ENCODE data around the gene RASSF1. TPM values are rescaled to one million over a fixed set of nuclear protein-coding genes. Genes with fewer than 3 reads are reported as not detected.

RASSF1 gene
- total and polyA plus RNA-seq, 2 of the 13 experiments (the other 11 are each of a cell fraction or from before 2014, with no cell fraction given), result 10.2 to 27.5 TPM

GRCh38 chr3:50358911-50359759, 18.5 kb upstream of the RASSF1 start, which contains the start of gene TMEM115 (continued):
- TF ChIP-seq HMGA1 (CRISPR knock-in tag; conservative IDR thresholded peaks at IDR 0.05) (no peak), ZMYM3 (CRISPR knock-in tag; IDR thresholded peaks at IDR 0.05) (no peak), SOX13 (IDR thresholded peaks at IDR 0.05) (no peak), SOX13 (CRISPR knock-in tag; conservative IDR thresholded peaks at IDR 0.05 in 1 of 2, IDR thresholded peaks at IDR 0.05 in 1 of 2) (no peak), ZFYVE20 (CRISPR knock-in tag; IDR thresholded peaks at IDR 0.05; ENCODE audit: borderline replicate concordance, low read depth) (no peak), HNRNPL (IDR thresholded peaks at IDR 0.05; ENCODE audit: low read depth, low read length) (peak; percentile 69; the same call in 1 of the 2 replicates), SYNCRIP (IDR thresholded peaks at IDR 0.05; ENCODE audit: insufficient read depth, low read depth, low read length) (no peak), SMAD9 (CRISPR knock-in tag; IDR thresholded peaks at IDR 0.05) (peak; percentile 35; the same call in 1 of the 2 replicates), ZNF616 (CRISPR knock-in tag; IDR thresholded peaks at IDR 0.05; ENCODE audit: low read depth) (peak; percentile 81; the same call in 1 of the 2 replicates), ZNF3 (CRISPR knock-in tag; IDR thresholded peaks at IDR 0.05) (no peak), ZNF598 (CRISPR knock-in tag; IDR thresholded peaks at IDR 0.05; ENCODE audit: borderline replicate concordance) (peak; percentile 70; the same call in 1 of the 2 replicates), MIER2 (CRISPR knock-in tag; IDR thresholded peaks at IDR 0.05) (no peak), ZNF354B (CRISPR knock-in tag; IDR thresholded peaks at IDR 0.05) (no peak), FOXK2 (IDR thresholded peaks at IDR 0.05) (no peak), MTA3 (CRISPR knock-in tag; IDR thresholded peaks at IDR 0.05) (no peak), MTF2 (CRISPR knock-in tag; IDR thresholded peaks at IDR 0.05; ENCODE audit: borderline replicate concordance) (no peak), TBX3 (IDR thresholded peaks at IDR 0.05; ENCODE audit: borderline replicate concordance) (0 out of 2 replicates have a peak, but pooled peaks have one; percentile 10), ZNF33A (CRISPR knock-in tag; IDR thresholded peaks at IDR 0.05; ENCODE audit: borderline replicate concordance) (no peak), NCOA1 (CRISPR knock-in tag; IDR thresholded peaks at IDR 0.05) (peak; percentile 53; the same call in 1 of the 2 replicates), ZNF772 (CRISPR knock-in tag; IDR thresholded peaks at IDR 0.05) (peak; percentile 90; the same call in 1 of the 2 replicates), ZNF230 (CRISPR knock-in tag; IDR thresholded peaks at IDR 0.05) (peak; percentile 81; the same call in 1 of the 2 replicates), TBP (CRISPR knock-in tag; IDR thresholded peaks at IDR 0.05) (peak; percentile 96; the same call in 1 of the 2 replicates), KLF15 (CRISPR knock-in tag; IDR thresholded peaks at IDR 0.05; ENCODE audit: borderline replicate concordance) (no peak), HMG20A (CRISPR knock-in tag; IDR thresholded peaks at IDR 0.05; ENCODE audit: borderline replicate concordance) (no peak), ZNF788 (CRISPR knock-in tag; IDR thresholded peaks at IDR 0.05; ENCODE audit: borderline replicate concordance) (peak; percentile 77; the same call in 1 of the 2 replicates), ZBTB34 (CRISPR knock-in tag; IDR thresholded peaks at IDR 0.05) (peak; percentile 59; the same call in 1 of the 2 replicates), ZKSCAN5 (CRISPR knock-in tag; IDR thresholded peaks at IDR 0.05) (no peak), PHF5A (CRISPR knock-in tag; IDR thresholded peaks at IDR 0.05; ENCODE audit: low read depth, unreplicated experiment) (peak; percentile 72)
- TF ChIP-seq, protein P1, sequence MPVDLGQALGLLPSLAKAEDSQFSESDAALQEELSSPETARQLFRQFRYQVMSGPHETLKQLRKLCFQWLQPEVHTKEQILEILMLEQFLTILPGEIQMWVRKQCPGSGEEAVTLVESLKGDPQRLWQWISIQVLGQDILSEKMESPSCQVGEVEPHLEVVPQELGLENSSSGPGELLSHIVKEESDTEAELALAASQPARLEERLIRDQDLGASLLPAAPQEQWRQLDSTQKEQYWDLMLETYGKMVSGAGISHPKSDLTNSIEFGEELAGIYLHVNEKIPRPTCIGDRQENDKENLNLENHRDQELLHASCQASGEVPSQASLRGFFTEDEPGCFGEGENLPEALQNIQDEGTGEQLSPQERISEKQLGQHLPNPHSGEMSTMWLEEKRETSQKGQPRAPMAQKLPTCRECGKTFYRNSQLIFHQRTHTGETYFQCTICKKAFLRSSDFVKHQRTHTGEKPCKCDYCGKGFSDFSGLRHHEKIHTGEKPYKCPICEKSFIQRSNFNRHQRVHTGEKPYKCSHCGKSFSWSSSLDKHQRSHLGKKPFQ (CRISPR knock-in tag; IDR thresholded peaks at IDR 0.05; ENCODE audit: insufficient replicate concordance), result peak; percentile 55
